H1 (cell line): Measurements from ENCODE around the gene PPP1R13B. TPM values are rescaled to one million over a fixed set of nuclear protein-coding genes. Genes with fewer than 3 reads are reported as not detected.

Experiments
- CTCF ChIA-PET: fragments of 300-600 bp; sonication (Branson Sonifier 250); formaldehyde crosslinking; loops from one replicate; lab custom pipeline; 2021; ENCODE audit not compliant: partially characterized antibody; lab: Charles Lee
- POLR2A ChIA-PET: fragments of 300-600 bp; sonication (Branson Sonifier 250); formaldehyde crosslinking; loops from one replicate; lab custom pipeline; 2021; ENCODE audit warnings: inconsistent platforms; ENCODE audit not compliant: partially characterized antibody; lab: Charles Lee
- DNase-seq, 2 experiments: peaks; one replicate each; pipeline versions ENCODE4 v3.0.0 to v3.0.0-alpha.2; 2010 to 2022; ENCODE audit warnings: low spot score in 2 of 2, low read depth in 1 of 2, mixed read lengths in 1 of 2
- FAIRE-seq: peaks from 2 replicates; lab custom pipeline; 2011; peaks lifted over from hg19 to GRCh38; lab: Jason Lieb, UNC
- H2AFZ ChIP-seq: 2 replicates; pipeline ENCODE4 v1.8.1; 2012; ENCODE audit warnings: low read length, inconsistent platforms
- H2AK5ac ChIP-seq: 2 replicates; pipeline ENCODE4 v1.6.1; 2013; ENCODE audit warnings: low read depth, low read length
- H2BK120ac ChIP-seq: replicated peaks from 2 replicates; pipeline ENCODE3; 2013; ENCODE audit warnings: low read depth, low read length, inconsistent platforms
- H2BK12ac ChIP-seq: 2 replicates; pipeline ENCODE4 v1.6.1; 2013; ENCODE audit warnings: low read depth, low read length
- H2BK15ac ChIP-seq: 2 replicates; pipeline ENCODE4 v1.6.1; 2013; ENCODE audit warnings: low read length
- H2BK20ac ChIP-seq: 2 replicates; pipeline ENCODE4 v1.6.1; 2013; ENCODE audit warnings: low read length
- H2BK5ac ChIP-seq: 2 replicates; pipeline ENCODE4 v1.6.1; 2013; ENCODE audit warnings: low read depth, low read length
- H3K14ac ChIP-seq: 2 replicates; pipeline ENCODE4 v1.6.1; 2013; ENCODE audit warnings: inconsistent platforms; ENCODE audit not compliant: insufficient read length
- H3K18ac ChIP-seq: 2 replicates; pipeline ENCODE4 v1.6.1; 2013; ENCODE audit warnings: low read length; ENCODE audit errors: extremely low read depth
- H3K23ac ChIP-seq: 2 replicates; pipeline ENCODE4 v1.6.1; 2013; ENCODE audit warnings: inconsistent platforms; ENCODE audit not compliant: insufficient read length
- H3K23me2 ChIP-seq: 2 replicates; pipeline ENCODE4 v1.6.1; 2013; ENCODE audit warnings: low read depth, low read length
- H3K27ac ChIP-seq: 2 replicates; pipeline ENCODE4 v1.6.1; 2011; ENCODE audit warnings: low read depth, low read length, inconsistent platforms
- H3K27me3 ChIP-seq, 4 experiments: replicated peaks in 1 of 4; 1 replicate in 1 of 4; 2 replicates in 3 of 4; pipeline versions ENCODE4 v1.6.1 to v1.8.1; 2011 to 2013; ENCODE audit warnings: low read length in 3 of 4, mild to moderate bottlenecking in 3 of 4, inconsistent platforms in 2 of 4, mixed read lengths in 2 of 4, moderate library complexity in 1 of 4; ENCODE audit not compliant: control insufficient read depth in 3 of 4, insufficient read depth in 3 of 4; ENCODE audit errors: extremely low read depth in 1 of 4
- H3K36me3 ChIP-seq, 4 experiments: 2 replicates each; pipeline versions ENCODE4 v1.6.1 to v1.8.1; 2011 to 2013; ENCODE audit warnings: mild to moderate bottlenecking in 4 of 4, low read length in 3 of 4, moderate library complexity in 2 of 4, control low read depth in 1 of 4, inconsistent platforms in 1 of 4; ENCODE audit not compliant: insufficient read depth in 4 of 4, control insufficient read depth in 2 of 4
- H3K4ac ChIP-seq: replicated peaks from 2 replicates; pipeline ENCODE3; 2013; ENCODE audit warnings: low read length, low read depth, mixed read lengths, inconsistent platforms; ENCODE audit not compliant: insufficient read length
- H3K4me1 ChIP-seq, 4 experiments: replicated peaks in 1 of 4; 1 replicate in 1 of 4; 2 replicates in 3 of 4; pipeline versions ENCODE4 v1.6.1 to v1.8.1; 2011 to 2013; ENCODE audit warnings: low read length in 3 of 4, inconsistent platforms in 2 of 4, mixed read lengths in 1 of 4; ENCODE audit not compliant: insufficient read depth in 4 of 4, control insufficient read depth in 3 of 4
- H3K4me2 ChIP-seq, 2 experiments: 2 replicates each; pipeline versions ENCODE4 v1.6.1 to v1.8.1; 2011 to 2013; ENCODE audit warnings: low read depth in 2 of 2, low read length in 2 of 2, control low read depth in 1 of 2, inconsistent platforms in 1 of 2, mild to moderate bottlenecking in 1 of 2; ENCODE audit not compliant: insufficient read depth in 1 of 2
- H3K4me3 ChIP-seq, 4 experiments: fragments of 200-600, 300-600 bp in 1 of 4; sonication (generic), shearing (Covaris generic), sonication (Bioruptor Twin) in 1 of 4; 2 replicates each; pipeline versions ENCODE4 v1.5.1 to v1.8.1; 2011 to 2016; ENCODE audit warnings: low read length in 4 of 4, low read depth in 3 of 4, control low read depth in 2 of 4, inconsistent platforms in 2 of 4, mild to moderate bottlenecking in 2 of 4, mixed read lengths in 1 of 4, moderate library complexity in 1 of 4; ENCODE audit not compliant: insufficient read depth in 2 of 4; ENCODE audit errors: extremely low read depth in 1 of 4
- H3K56ac ChIP-seq: replicated peaks from 2 replicates; pipeline ENCODE3; 2013; ENCODE audit warnings: low read depth, mild to moderate bottlenecking, mixed read lengths, low read length, inconsistent platforms; ENCODE audit not compliant: insufficient read length
- H3K79me1 ChIP-seq: 2 replicates; pipeline ENCODE4 v1.6.1; 2013; ENCODE audit warnings: low read depth, low read length, control low read depth
- H3K79me2 ChIP-seq, 2 experiments: 2 replicates each; pipeline versions ENCODE4 v1.6.1 to v1.8.1; 2012 to 2013; ENCODE audit warnings: low read length in 2 of 2, mild to moderate bottlenecking in 2 of 2, inconsistent platforms in 1 of 2; ENCODE audit not compliant: insufficient read depth in 2 of 2, control insufficient read depth in 1 of 2
- H3K9ac ChIP-seq, 4 experiments: replicated peaks in 1 of 4; 1 replicate in 1 of 4; 2 replicates in 3 of 4; pipeline versions ENCODE4 v1.6.1 to v1.8.1; 2011 to 2013; ENCODE audit warnings: low read depth in 3 of 4, low read length in 3 of 4, control low read depth in 2 of 4, mild to moderate bottlenecking in 2 of 4, moderate library complexity in 2 of 4, inconsistent platforms in 1 of 4; ENCODE audit errors: extremely low read depth in 1 of 4
- H3K9me3 ChIP-seq, 2 experiments: 2 replicates each; pipeline versions ENCODE4 v1.6.1 to v1.8.1; 2012 to 2013; ENCODE audit warnings: mild to moderate bottlenecking in 2 of 2, moderate library complexity in 2 of 2, control low read depth in 1 of 2, inconsistent platforms in 1 of 2, low read depth in 1 of 2, low read length in 1 of 2, mixed read lengths in 1 of 2; ENCODE audit not compliant: insufficient read depth in 2 of 2
- H4K20me1 ChIP-seq, 2 experiments: replicated peaks in 1 of 2; 2 replicates each; pipeline versions ENCODE3 to v1.8.1; 2011 to 2013; ENCODE audit warnings: inconsistent platforms in 2 of 2, low read length in 2 of 2, mild to moderate bottlenecking in 1 of 2; ENCODE audit not compliant: insufficient read depth in 2 of 2, control insufficient read depth in 1 of 2
- H4K5ac ChIP-seq: 2 replicates; pipeline ENCODE4 v1.6.1; 2013; ENCODE audit warnings: low read length, low read depth, mixed read lengths, inconsistent platforms; ENCODE audit not compliant: insufficient read length
- H4K8ac ChIP-seq: 2 replicates; pipeline ENCODE4 v1.8.0; 2013; ENCODE audit warnings: mild to moderate bottlenecking, moderate library complexity, low read length, inconsistent platforms; ENCODE audit not compliant: insufficient read depth; ENCODE audit errors: extremely low read depth
- H4K91ac ChIP-seq: replicated peaks from 2 replicates; pipeline ENCODE3; 2013; ENCODE audit warnings: low read length, mixed read lengths, inconsistent platforms; ENCODE audit not compliant: insufficient read length
- ASH2L ChIP-seq: fragments of 200-600, 300-600 bp; sonication (generic); IDR thresholded peaks from one replicate; pipeline ENCODE4 v1.7.1; 2017; ENCODE audit warnings: low read length
- BCL11A ChIP-seq, 2 experiments: IDR thresholded peaks; one replicate each; pipeline ENCODE4 v1.6.1; 2011; ENCODE audit warnings: low read depth in 2 of 2, low read length in 2 of 2, mild to moderate bottlenecking in 2 of 2
- BRCA1 ChIP-seq: IDR thresholded peaks from 2 replicates; pipeline ENCODE4 v1.6.1; 2012; ENCODE audit warnings: low read depth, low read length, improper control_type of control experiment
- CEBPB ChIP-seq: IDR thresholded peaks from 2 replicates; pipeline ENCODE4 v1.6.1; 2012; ENCODE audit warnings: low read depth, low read length
- CHD2 ChIP-seq: IDR thresholded peaks from 2 replicates; pipeline ENCODE4 v1.6.1; 2012; ENCODE audit warnings: low read length, improper control_type of control experiment
- EGR1 ChIP-seq: IDR thresholded peaks from 2 replicates; pipeline ENCODE4 v1.6.1; 2011; ENCODE audit warnings: low read depth, low read length, borderline replicate concordance
- EZH2 ChIP-seq: fragments of 200-600 bp; sonication (generic); IDR thresholded peaks from 2 replicates; pipeline ENCODE4 v1.7.1; 2012; ENCODE audit warnings: low read depth, mild to moderate bottlenecking, moderate library complexity, low read length, inconsistent platforms; ENCODE audit not compliant: severe bottlenecking
- HDAC2 ChIP-seq, 2 experiments: fragments of 300-600 bp in 1 of 2; sonication (generic) in 1 of 2; IDR thresholded peaks; 2 replicates each; pipeline ENCODE4 v1.6.1; 2011 to 2012; ENCODE audit warnings: low read depth in 2 of 2, low read length in 2 of 2, mild to moderate bottlenecking in 2 of 2, moderate library complexity in 2 of 2, borderline replicate concordance in 1 of 2, inconsistent platforms in 1 of 2
- RAD21 ChIP-seq, 2 experiments: IDR thresholded peaks in 1 of 2; conservative IDR thresholded peaks in 1 of 2; 2 replicates each; pipeline ENCODE4 v1.6.1; 2011; ENCODE audit warnings: low read depth in 2 of 2, low read length in 2 of 2, improper control_type of control experiment in 1 of 2, inconsistent platforms in 1 of 2, mild to moderate bottlenecking in 1 of 2, moderate library complexity in 1 of 2
- SIX5 ChIP-seq: IDR thresholded peaks from 2 replicates; pipeline ENCODE4 v1.6.1; 2011; ENCODE audit warnings: mild to moderate bottlenecking, low read depth, low read length
- TBP ChIP-seq: IDR thresholded peaks from 2 replicates; pipeline ENCODE4 v1.6.1; 2011; ENCODE audit warnings: low read depth, low read length, improper control_type of control experiment
- YY1 ChIP-seq: IDR thresholded peaks from 2 replicates; pipeline ENCODE4 v1.6.1; 2011; ENCODE audit warnings: low read depth, mild to moderate bottlenecking, low read length
- WGBS, 2 experiments: shearing (Covaris generic) in 1 of 2; methylation state at CpG; one replicate each; pipeline versions ENCODE4 v1.1.6 to v1.1.7; 2013 to 2015; ENCODE audit warnings: low lambda C conversion rate in 2 of 2, mixed read lengths in 2 of 2, inconsistent platforms in 1 of 2, low coverage in 1 of 2, missing lambda C conversion rate in 1 of 2; ENCODE audit not compliant: insufficient replicate concordance in 2 of 2, insufficient coverage in 1 of 2, insufficient read length in 1 of 2; ENCODE audit errors: extremely low coverage in 1 of 2, missing lambda C conversion rate in 1 of 2; 5-methylcytosine and 5-hydroxymethylcytosine counted together
- polyA plus RNA-seq, 7 experiments: library from polyadenylated mRNA; depleted of rRNA in 3 of 7; stranded (reverse) in 5 of 7; unstranded in 2 of 7; fragments of >200 nt in 5 of 7; fragments of 200-250 nt in 2 of 7; gene quantifications; 1 replicate in 5 of 7; 2 replicates in 1 of 7; 4 replicates in 1 of 7; pipeline versions ENCODE4 v1.2.1 to v1.2.3, GENCODE V29; 2011 to 2013; ENCODE audit warnings: missing spikeins in 2 of 7, mixed read lengths in 2 of 7
- total RNA-seq: library from RNA; stranded (reverse); fragmentation: NEBNext Ultra II Directional; extraction: Animal tissue kit (Norgen Biotek cat#: 25700); gene quantifications from 2 replicates; pipeline ENCODE4 v1.2.1, GENCODE V29; 2021

Gene PPP1R13B
- total and polyA plus RNA-seq, 2 of the 8 experiments (the other 6 are each of a cell fraction or from before 2014, with no cell fraction given), result 2.6 to 8.9 TPM

GRCh38 chr14:103724116-103724515 is 123.3 kb downstream of the PPP1R13B start:
- no peak overlapping the region for H2BK120ac ChIP-seq
- no peak overlapping the region for H2AK5ac ChIP-seq
- peaks cover 19% of the 10 kb centered on the region for H3K79me1 ChIP-seq
- peaks cover 0 to 51% of the 10 kb centered on the region in 2 experiments; a peak in 2 of 4 replicates for H3K79me2 ChIP-seq
- DNase-seq (no peak), FAIRE-seq (no peak)
- CTCF ChIA-PET, result interaction anchor here (1.2 to 1.8 kb wide), 2 partner anchors 12 to 177 kb away, joined by 3 to 5 read pairs; no protein-coding TSS in a partner anchor
- no peak overlapping the region for H3K14ac ChIP-seq
- H3K9me3 ChIP-seq, result no peaks in the 10 kb centered on the region
- no peak overlapping the region for H3K4ac ChIP-seq
- no peaks in the 10 kb centered on the region for H3K27me3 ChIP-seq
- POLR2A ChIA-PET, result interaction anchor here (1.4 to 1.5 kb wide), 3 partner anchors 8 to 20 kb away, joined by 3 to 5 read pairs (median 3); partner anchors contain the start of genes XRCC3 and ZFYVE21
- no peak overlapping the region for H4K5ac ChIP-seq
- peak overlapping the region; percentile 79; the same call in 1 of the 2 replicates for H4K8ac ChIP-seq
- H2BK20ac ChIP-seq, result no peak overlapping the region
- H3K4me3 ChIP-seq, result no peak overlapping the region
- TF ChIP-seq TBP, result no peak
- no peak for TF ChIP-seq BRCA1
- no peak for TF ChIP-seq CHD2
- TF ChIP-seq SIX5, result no peak
- no peak for TF ChIP-seq YY1
- no peak for TF ChIP-seq HDAC2 (IDR thresholded peaks at IDR 0.05; ENCODE audit: borderline replicate concordance in 1 of 2, low read depth in 2 of 2, low read length in 2 of 2)
- no peak for TF ChIP-seq EGR1
- TF ChIP-seq CEBPB, result no peak
- TF ChIP-seq RAD21 (IDR thresholded peaks at IDR 0.05 in 1 of 2, conservative IDR thresholded peaks at IDR 0.05 in 1 of 2; ENCODE audit: low read depth in 2 of 2, low read length in 2 of 2), result no peak
- no peak for TF ChIP-seq EZH2
- TF ChIP-seq BCL11A (IDR thresholded peaks at IDR 0.05; ENCODE audit: low read depth in 2 of 2, low read length in 2 of 2), result no peak
- no peak for TF ChIP-seq ASH2L
- no peak overlapping the region for H3K9ac ChIP-seq
- H3K23ac ChIP-seq, result no peak overlapping the region
- peaks cover 0 to 3% (median 0%) of the 10 kb centered on the region in 4 experiments; a peak in 1 of 7 replicates for H3K4me1 ChIP-seq
- peaks cover 15 to 24% of the 10 kb centered on the region in 2 experiments for H4K20me1 ChIP-seq
- H2BK15ac ChIP-seq, result no peak overlapping the region
- WGBS, 2 experiments, result 94% methylated on average over 15 of the region's 20 CpGs; no CpG with 5 or more reads in 1 of the 2 experiments
- no peak overlapping the region for H2BK5ac ChIP-seq
- H3K23me2 ChIP-seq, result no peaks in the 10 kb centered on the region
- H2AFZ ChIP-seq, result no peak overlapping the region
- H3K27ac ChIP-seq, result no peak overlapping the region
- peaks cover 2 to 10% (median 5%) of the 10 kb centered on the region in 4 experiments; a peak in 4 of 8 replicates for H3K36me3 ChIP-seq
- H4K91ac ChIP-seq, result no peak overlapping the region
- H3K56ac ChIP-seq, result no peak overlapping the region
- no peak overlapping the region for H3K4me2 ChIP-seq
- H3K18ac ChIP-seq, result no peak overlapping the region
- no peak overlapping the region for H2BK12ac ChIP-seq
